Measurements from ENCODE around the gene STK32B.

The STK32B gene

GRCh38 chr4:5067908-5068307 is 16.6 kb downstream of the STK32B start:
- DNase-seq (ENCODE audit: low read depth in 3 of 3, low spot score in 1 of 3): no peak

GRCh38 chr4:5069901-5070300 is 18.6 kb downstream of the STK32B start:
- DNase-seq (ENCODE audit: low read depth in 3 of 3, low spot score in 1 of 3): no peak

DNA sequence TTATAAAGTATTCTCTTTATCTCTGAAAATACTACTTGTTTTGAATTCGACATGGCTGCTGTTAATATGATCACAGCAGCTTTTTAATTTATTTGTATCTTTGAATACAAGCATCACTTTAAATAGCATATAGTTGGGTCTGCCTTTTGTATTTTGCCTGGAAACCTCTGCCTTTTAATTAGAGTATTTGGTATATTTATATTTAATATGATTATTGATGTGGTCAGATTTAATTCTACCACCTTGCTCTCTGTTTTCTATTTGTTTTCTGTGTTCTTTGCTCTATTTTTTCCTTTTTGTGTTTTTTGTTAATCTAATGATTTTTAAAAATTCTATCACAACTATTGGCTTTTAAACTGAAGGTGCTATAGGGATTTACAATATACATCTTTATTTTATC is 21.7 kb downstream of the STK32B start:
- no peak for DNase-seq (ENCODE audit: low read depth in 3 of 3, low spot score in 1 of 3)

- no peak for DNase-seq (ENCODE audit: low read depth in 3 of 3, low spot score in 1 of 3)
Observed at GRCh38 chr4:5078009-5078408, 26.7 kb downstream of the STK32B start.

DNA sequence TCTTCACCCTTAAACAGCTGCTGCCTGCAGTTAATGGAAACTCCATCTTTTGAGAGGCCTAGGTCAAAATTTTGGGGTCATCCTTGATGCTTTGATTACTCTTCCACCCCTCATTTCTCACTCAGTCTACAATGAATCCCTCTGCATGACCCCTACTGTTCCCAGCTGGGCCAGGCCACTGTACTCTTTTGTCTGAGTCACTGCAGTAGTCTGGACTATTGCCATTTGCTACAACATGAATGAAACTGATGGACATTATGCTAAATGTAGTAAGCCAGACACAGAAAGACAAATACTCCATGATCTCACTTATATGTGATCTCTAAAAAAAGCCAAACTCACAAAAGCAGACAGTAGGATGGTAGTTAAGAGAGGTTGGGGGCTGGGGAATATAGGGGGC is 28.3 kb downstream of the STK32B start:
- DNase-seq (ENCODE audit: low read depth in 3 of 3, low spot score in 1 of 3): no peak

GRCh38 chr4:5081441-5081999 is 30.2 kb downstream of the STK32B start:
- DNase-seq (ENCODE audit: low read depth in 3 of 3, low spot score in 1 of 3): no peak

DNA sequence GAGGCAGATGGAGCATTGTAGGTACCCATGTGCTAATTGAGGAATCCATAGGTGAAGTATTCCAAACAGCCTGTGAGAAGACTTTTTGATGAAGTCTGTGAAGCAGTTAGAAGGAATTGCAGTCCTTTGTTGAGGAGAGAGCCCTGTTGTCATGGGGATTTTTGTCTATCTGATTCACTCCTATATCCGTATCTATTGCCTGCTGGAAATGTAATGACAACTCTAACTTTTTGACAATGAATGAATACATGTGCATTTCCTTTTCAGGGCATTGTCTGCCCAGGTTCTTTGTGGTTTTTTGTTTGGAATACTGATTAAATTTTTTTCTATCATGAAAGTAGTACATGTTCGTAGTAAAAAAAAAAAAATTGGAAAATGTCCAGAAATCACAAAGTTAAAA is 31.1 kb downstream of the STK32B start:
- no peak for DNase-seq (ENCODE audit: low read depth in 3 of 3, low spot score in 1 of 3)

DNA sequence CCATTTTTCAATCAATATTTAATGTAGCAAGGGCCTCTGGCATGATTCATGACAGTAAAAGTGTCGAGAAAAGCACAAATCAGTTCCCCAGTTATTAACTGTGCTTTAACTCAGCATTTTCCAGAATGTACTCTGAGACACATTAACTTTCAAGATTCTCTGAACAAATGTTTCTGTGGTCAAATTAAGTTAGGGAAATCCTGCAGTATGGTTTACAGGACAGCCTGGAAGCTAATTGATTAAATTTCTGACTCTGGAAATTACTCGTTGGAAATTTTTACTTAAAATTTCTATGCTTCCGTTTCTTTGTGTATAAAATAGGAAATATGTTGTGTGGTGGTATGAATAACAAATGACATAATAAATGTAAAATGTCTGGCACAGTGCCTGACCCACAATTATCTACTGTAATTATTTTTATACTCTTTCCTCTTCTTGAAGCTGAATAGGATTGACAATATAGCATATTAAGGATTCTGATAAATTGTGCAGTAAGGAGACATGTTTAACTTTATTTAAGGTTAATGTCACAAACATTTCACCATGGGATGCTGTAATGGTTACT is 33.7 kb downstream of the STK32B start:
- DNase-seq (ENCODE audit: low read depth in 3 of 3, low spot score in 1 of 3): no peak

- DNase-seq (ENCODE audit: low read depth in 3 of 3, low spot score in 1 of 3): no peak
Observed at GRCh38 chr4:5086535-5086934, 35.3 kb downstream of the STK32B start.

DNA sequence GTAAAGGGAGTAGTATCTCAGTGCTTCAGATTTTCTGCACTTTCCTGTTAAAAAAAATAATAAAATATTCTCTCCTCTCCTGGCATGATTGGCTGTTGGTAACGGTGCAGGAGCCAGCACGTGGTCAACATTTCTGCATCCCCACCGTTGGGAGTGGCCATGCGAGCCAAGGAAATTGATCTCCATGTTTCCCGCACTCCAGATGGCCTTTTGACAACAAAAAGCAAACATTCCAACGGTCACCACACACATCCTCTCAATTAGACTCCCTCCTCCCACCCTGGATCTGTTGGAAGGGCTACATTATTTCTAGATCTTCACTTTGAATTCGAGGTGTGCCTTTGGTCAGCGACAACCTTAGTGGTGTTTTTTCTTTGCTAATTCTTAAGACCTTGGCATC is 45.0 kb downstream of the STK32B start:
- DNase-seq (ENCODE audit: low read depth in 3 of 3, low spot score in 1 of 3): no peak

GRCh38 chr4:5098176-5098575 is 46.9 kb downstream of the STK32B start:
- no peak for DNase-seq (ENCODE audit: low read depth in 3 of 3, low spot score in 1 of 3)

- DNase-seq (ENCODE audit: low read depth in 3 of 3, low spot score in 1 of 3): no peak
Observed at GRCh38 chr4:5100336-5100735, 49.1 kb downstream of the STK32B start.

DNA sequence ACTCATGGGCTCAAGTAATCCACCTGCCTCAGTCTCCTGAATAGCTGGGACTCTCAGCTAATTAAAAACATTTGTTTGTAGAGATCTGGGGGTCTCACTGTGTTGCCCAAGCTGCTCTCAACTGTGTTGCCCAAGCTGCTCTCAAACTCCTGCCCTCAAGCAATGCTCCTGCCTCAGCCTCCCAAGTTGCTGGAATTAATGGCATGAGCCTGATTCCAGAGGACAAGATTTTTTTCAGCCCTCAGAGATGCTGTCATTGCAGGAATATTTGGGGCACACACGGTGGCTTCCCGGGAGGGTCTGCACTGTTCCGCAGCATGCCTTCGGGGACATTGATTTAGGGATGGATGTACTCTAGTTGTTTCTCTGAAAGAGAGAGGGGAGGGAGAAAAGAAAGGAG is 49.7 kb downstream of the STK32B start:
- no peak for DNase-seq (ENCODE audit: low read depth in 3 of 3, low spot score in 1 of 3)

DNA sequence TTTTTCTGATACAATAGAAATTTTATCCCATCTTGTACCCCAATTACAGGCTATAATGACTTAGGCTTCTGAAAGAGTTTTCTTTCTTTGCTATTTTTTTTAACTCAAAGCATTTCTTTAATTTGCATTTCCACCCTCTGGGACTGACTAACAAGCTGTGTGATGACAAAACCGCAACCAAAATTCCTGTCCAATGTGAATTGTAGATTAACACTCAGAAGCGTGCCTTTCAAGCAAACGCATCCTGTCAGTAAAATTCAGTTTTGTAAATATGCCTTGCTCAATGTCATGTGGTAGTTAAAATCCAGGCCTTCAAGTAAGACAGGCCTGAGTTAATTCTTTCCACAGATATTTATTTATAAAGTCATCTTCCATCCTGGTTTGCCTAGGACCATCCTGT is 50.3 kb downstream of the STK32B start:
- no peak for DNase-seq (ENCODE audit: low read depth in 3 of 3, low spot score in 1 of 3)

DNA sequence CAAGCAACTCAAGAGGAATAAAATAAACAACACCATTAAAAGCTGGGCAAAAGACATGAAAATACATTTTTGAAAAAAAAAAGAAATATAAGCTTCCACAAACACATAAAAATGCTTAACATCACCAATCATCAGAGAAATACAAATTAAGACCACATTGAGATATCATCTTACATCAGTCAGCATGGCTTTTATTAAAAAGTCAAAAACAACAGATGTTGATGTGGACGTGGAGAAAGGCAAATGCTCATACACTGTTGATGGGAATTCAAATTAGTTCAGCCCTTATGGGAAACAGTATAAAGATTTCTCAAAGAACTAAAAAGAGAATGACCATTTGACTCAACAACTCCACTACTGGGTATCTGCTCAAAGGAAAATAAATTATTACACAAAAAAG is 59.6 kb downstream of the STK32B start:
- no peak for DNase-seq (ENCODE audit: low read depth in 3 of 3, low spot score in 1 of 3)

DNA sequence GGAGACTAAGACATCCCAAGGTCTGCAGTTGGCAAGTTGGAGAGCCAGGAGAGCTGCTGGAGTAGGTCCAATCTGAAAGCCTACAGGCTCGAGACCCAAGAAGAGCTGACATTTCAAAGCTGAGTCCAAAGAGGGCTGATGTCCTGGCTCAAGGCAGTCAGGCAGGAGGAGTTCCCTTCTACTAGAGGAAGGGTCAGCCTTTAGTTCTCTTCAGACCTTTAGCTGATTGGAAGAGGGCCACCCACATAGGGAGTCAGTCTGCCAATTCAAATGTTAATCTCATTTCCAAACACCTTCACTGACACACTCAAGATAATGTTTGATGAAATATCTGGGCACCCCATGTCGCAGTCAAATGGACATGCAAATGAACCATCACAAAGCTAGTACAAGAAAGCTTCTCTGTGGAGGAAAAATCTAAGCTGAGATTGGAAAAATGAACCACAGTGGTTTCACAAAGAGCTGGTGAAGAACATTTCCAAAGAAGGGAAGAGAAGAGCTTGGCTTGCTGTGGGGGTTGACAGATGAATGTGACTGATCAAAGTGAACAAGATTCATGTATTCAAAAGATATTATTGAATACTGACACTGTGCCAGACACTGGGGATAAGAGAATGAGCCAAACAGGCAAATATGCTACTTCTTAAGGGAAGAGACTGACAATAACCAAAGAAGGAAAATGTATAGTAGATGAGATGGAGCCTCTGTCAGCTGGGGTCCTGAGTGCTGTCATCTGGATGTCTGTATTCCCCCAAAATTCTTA is 61.2 kb downstream of the STK32B start:
- no peak for DNase-seq (ENCODE audit: low read depth in 3 of 3, low spot score in 1 of 3)

- DNase-seq (ENCODE audit: low read depth in 3 of 3, low spot score in 1 of 3): no peak
Observed at GRCh38 chr4:5114950-5115349, 63.7 kb downstream of the STK32B start.

- DNase-seq (ENCODE audit: low read depth in 3 of 3, low spot score in 1 of 3): no peak
Observed at GRCh38 chr4:5118091-5118786, 67.0 kb downstream of the STK32B start.

GRCh38 chr4:5118994-5119835 is 67.9 kb downstream of the STK32B start:
- DNase-seq (ENCODE audit: low read depth in 3 of 3, low spot score in 1 of 3): no peak

DNA sequence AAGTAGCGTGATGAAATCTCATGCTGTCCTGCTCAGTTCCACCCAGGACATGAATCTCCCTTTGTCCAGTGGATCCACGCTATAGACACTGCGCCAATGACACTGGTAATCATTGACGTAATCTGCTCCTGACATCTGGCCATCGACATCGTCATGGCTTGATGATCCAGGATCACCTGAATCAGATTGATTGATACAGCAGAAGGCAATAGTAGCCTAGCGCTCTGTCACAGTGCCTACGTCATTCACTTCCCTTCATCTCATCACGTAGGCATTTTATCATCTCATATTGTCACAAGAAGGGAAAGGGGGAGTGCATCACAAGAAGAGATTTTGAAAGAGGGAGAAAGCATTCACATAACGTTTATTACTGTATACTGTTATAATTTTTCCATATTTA is 68.8 kb downstream of the STK32B start:
- no peak for DNase-seq (ENCODE audit: low read depth in 3 of 3, low spot score in 1 of 3)

GRCh38 chr4:5120468-5120867 is 69.2 kb downstream of the STK32B start:
- no peak for DNase-seq (ENCODE audit: low read depth in 3 of 3, low spot score in 1 of 3)

Data from stimulated activated CD4-positive, alpha-beta T cell treated with anti-CD3 and anti-CD28 coated beads, TNF-alpha, amount 100 ng/mL, for 1 hour (primary cell).